Measurements from ENCODE around the gene TMEM51.

- TF ChIP-seq CTCF (IDR thresholded peaks at IDR 0.05) (no peak), EZH2 (IDR thresholded peaks at IDR 0.05; ENCODE audit: borderline replicate concordance, insufficient read depth, low read depth, low read length, poor library complexity, severe bottlenecking) (no peak)
Measured at GRCh38 chr1:15229707-15230131, 76.2 kb downstream of the TMEM51 start.
